ENCODE data around the gene ADAM10.

The ADAM10 gene

GRCh38 chr15:58731756-58732535 lies 17.6 kb downstream of the ADAM10 start:
- H3K27ac ChIP-seq (ENCODE audit: extremely low read depth, low read depth, low read length), result no peak overlapping the region
- POLR2A ChIA-PET, result no interaction called here
- CTCF ChIA-PET, result no interaction called here

More at GRCh38 chr15:58731756-58732535, 17.6 kb downstream of the ADAM10 start:
- peaks cover 7% of the 10 kb centered on the region; the same call in 1 of the 2 replicates for H3K4me1 ChIP-seq (ENCODE audit: control insufficient read depth, insufficient read depth, low read length)
- H3K9me3 ChIP-seq (ENCODE audit: control insufficient read depth, insufficient read depth, low read depth, low read length), result no peaks in the 10 kb centered on the region
- no peak for TF ChIP-seq ZNF248 (tag by site-specific recombination; IDR thresholded peaks at IDR 0.05)
- no peak for TF ChIP-seq ZNF423 (tag by site-specific recombination; IDR thresholded peaks at IDR 0.05)
- no peak for TF ChIP-seq ZNF23 (tag by site-specific recombination; IDR thresholded peaks at IDR 0.05; ENCODE audit: borderline replicate concordance)
- TF ChIP-seq ZNF473 (tag by site-specific recombination; IDR thresholded peaks at IDR 0.05), result no peak
- TF ChIP-seq ZNF280C (tag by site-specific recombination; IDR thresholded peaks at IDR 0.05), result no peak
- no peak for TF ChIP-seq GFI1B (tag by site-specific recombination; IDR thresholded peaks at IDR 0.05)
- no peak for TF ChIP-seq ZNF626 (tag by site-specific recombination; IDR thresholded peaks at IDR 0.05)
- no peak for TF ChIP-seq REST (tag by site-specific recombination; IDR thresholded peaks at IDR 0.05)
- TF ChIP-seq SCRT2 (tag by site-specific recombination; IDR thresholded peaks at IDR 0.05), result no peak
- no peak for TF ChIP-seq ATF2 (tag by site-specific recombination; IDR thresholded peaks at IDR 0.05; ENCODE audit: low read depth)
- no peak for TF ChIP-seq PRDM4 (tag by site-specific recombination; IDR thresholded peaks at IDR 0.05)
- no peak for TF ChIP-seq EGR2 (tag by site-specific recombination; IDR thresholded peaks at IDR 0.05; ENCODE audit: low read depth)
- TF ChIP-seq ZFP69B (tag by site-specific recombination; IDR thresholded peaks at IDR 0.05), result no peak
- TF ChIP-seq ZNF560 (tag by site-specific recombination; IDR thresholded peaks at IDR 0.05; ENCODE audit: borderline replicate concordance), result no peak
- no peak for TF ChIP-seq TSHZ1 (tag by site-specific recombination; IDR thresholded peaks at IDR 0.05; ENCODE audit: borderline replicate concordance)
- TF ChIP-seq ZNF658 (tag by site-specific recombination; IDR thresholded peaks at IDR 0.05), result no peak
- H3K36me3 ChIP-seq (ENCODE audit: control insufficient read depth in 2 of 2, insufficient read depth in 1 of 2, low read length in 2 of 2), result no peaks in the 10 kb centered on the region
- no peak overlapping the region for H3K4me3 ChIP-seq (ENCODE audit: low read depth, low read length)

Measured in HEK293 (cell line).